Neural cell (in vitro differentiated cells): Measurements from ENCODE around the gene CTXND1.

Source experiments
- SMC3 ChIP-seq: fragments of 450-650 bp; conservative IDR thresholded peaks from 2 replicates; pipeline ENCODE4 v1.6.1; 2014; ENCODE audit warnings: antibody characterized with exemption, mild to moderate bottlenecking, moderate library complexity; ENCODE audit not compliant: poor library complexity
- TF ChIP-seq, protein P1 (sequence below): fragments of 450-650 bp; IDR thresholded peaks from 2 replicates; pipeline ENCODE4 v1.5.1; 2014; ENCODE audit warnings: antibody characterized with exemption, mild to moderate bottlenecking, moderate library complexity; ENCODE audit not compliant: poor library complexity, severe bottlenecking

DNA sequence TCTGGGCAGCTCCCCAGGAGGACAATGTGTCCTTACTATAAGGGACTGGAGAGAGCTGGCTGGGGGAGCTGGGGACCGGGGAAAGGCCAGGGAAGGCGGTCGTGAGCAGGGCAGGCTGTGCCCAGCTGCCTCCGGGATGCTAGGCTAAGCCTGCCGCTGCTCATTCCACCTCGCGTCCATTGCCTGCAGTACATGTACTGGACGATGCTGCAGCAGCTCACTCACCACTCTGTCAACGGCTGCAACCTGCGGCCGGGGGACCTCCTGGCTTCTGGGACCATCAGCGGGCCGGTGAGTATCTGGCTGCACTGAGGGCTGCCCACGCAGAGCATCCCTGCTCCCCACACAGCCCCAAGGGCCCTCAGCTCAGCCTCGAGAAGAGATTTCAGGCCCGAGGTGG is 72.1 kb downstream of the CTXND1 start:
- TF ChIP-seq, protein P1, sequence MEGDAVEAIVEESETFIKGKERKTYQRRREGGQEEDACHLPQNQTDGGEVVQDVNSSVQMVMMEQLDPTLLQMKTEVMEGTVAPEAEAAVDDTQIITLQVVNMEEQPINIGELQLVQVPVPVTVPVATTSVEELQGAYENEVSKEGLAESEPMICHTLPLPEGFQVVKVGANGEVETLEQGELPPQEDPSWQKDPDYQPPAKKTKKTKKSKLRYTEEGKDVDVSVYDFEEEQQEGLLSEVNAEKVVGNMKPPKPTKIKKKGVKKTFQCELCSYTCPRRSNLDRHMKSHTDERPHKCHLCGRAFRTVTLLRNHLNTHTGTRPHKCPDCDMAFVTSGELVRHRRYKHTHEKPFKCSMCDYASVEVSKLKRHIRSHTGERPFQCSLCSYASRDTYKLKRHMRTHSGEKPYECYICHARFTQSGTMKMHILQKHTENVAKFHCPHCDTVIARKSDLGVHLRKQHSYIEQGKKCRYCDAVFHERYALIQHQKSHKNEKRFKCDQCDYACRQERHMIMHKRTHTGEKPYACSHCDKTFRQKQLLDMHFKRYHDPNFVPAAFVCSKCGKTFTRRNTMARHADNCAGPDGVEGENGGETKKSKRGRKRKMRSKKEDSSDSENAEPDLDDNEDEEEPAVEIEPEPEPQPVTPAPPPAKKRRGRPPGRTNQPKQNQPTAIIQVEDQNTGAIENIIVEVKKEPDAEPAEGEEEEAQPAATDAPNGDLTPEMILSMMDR, result no peak
- no peak for TF ChIP-seq SMC3
